ENCODE results near the gene PLCH1. TPM values are rescaled to one million over a fixed set of nuclear protein-coding genes. Genes with fewer than 3 reads are reported as not detected.
A peak's percentile ranks its signal among the peaks of the same experiment; 100 is the strongest.

The PLCH1 gene
- total and polyA plus RNA-seq, 2 of the 13 experiments (the other 11 are each of a cell fraction or from before 2014, with no cell fraction given), result 2.0 to 3.0 TPM

DNA sequence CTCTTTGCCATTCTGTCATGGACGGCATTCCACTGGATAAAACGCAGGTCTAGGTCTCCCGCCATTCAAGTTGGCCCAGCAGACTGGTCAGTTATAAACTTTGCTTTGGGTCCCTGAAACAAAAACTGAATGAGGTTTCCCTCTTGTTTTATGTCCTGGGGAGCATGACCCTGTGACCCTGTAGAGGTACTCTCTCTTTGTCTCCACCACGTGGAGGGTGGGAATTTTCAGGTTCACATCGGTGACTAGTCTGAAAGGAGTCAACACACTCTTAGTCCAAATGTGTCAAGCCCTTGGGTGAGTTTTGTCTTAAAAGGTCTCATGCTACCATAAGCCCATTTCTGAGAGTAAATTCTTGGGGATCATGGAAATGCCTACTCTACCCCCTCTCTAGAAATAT is 139.9 kb downstream of the PLCH1 start:
- POLR2A ChIA-PET, result interaction anchor here (0.8 to 1.2 kb wide), 5 partner anchors 9 to 68 kb away, joined by 3 to 17 read pairs (median 3); no protein-coding TSS in a partner anchor
- H4K20me1 ChIP-seq (ENCODE audit: insufficient read depth, low read length), result no peaks in the 10 kb centered on the region
- no peak overlapping the region for H3K9ac ChIP-seq (ENCODE audit: insufficient read depth, low read depth, low read length)
- peak overlapping the region; percentile 82 for H3K27ac ChIP-seq (ENCODE audit: extremely low read length, insufficient read depth, low read length)
- no peaks in the 10 kb centered on the region for H3K27me3 ChIP-seq (ENCODE audit: control insufficient read depth in 1 of 2, insufficient read depth in 2 of 2, low read length in 2 of 2)
- H3K79me2 ChIP-seq (ENCODE audit: insufficient read depth, low read length), result no peaks in the 10 kb centered on the region
- H3K4me2 ChIP-seq (ENCODE audit: low read depth, low read length), result peak overlapping the region; percentile 60
- DNase-seq (ENCODE audit: low spot score), result no peak
- WGBS (ENCODE audit: low lambda C conversion rate), result 70% methylated on average over 5 of the region's 5 CpGs
- ATAC-seq, result no peak
- peaks cover 69% of the 10 kb centered on the region for H3K4me1 ChIP-seq (ENCODE audit: insufficient read depth, low read length)
- FAIRE-seq, result no peak
- H3K4me3 ChIP-seq (replicated peaks in 1 of 3; ENCODE audit: insufficient read depth in 1 of 3, low read depth in 2 of 3, low read length in 3 of 3), result no peak overlapping the region
- no peak overlapping the region for H2AFZ ChIP-seq (ENCODE audit: low read length)
- intact Hi-C loops (cut with micrococcal nuclease; ENCODE audit: unreplicated experiment), result no loop called here
- H3K9me3 ChIP-seq (ENCODE audit: low read length), result no peaks in the 10 kb centered on the region
- no peaks in the 10 kb centered on the region for H3K36me3 ChIP-seq (replicated peaks in 1 of 2; ENCODE audit: control insufficient read depth in 1 of 2, insufficient read depth in 2 of 2, low read length in 2 of 2)
- no TSS peak for BruUV-seq (replicated peaks)
- in situ Hi-C loops (cut with HindIII; ENCODE audit: extremely low pct_ligation_motif_present, low pct_unique_long_range_greater_than_20kb), result no loop called here
- CTCF ChIA-PET (ENCODE audit: low intra/inter-chr PET ratio, low total read pairs), result no interaction called here
- 0 out of 2 replicates have a peak, but pooled peaks have one; percentile 12 for TF ChIP-seq NCOA2 (CRISPR knock-in tag; IDR thresholded peaks at IDR 0.05)
- TF ChIP-seq HIVEP1 (CRISPR knock-in tag; IDR thresholded peaks at IDR 0.05), result no peak
- TF ChIP-seq, protein P1, sequence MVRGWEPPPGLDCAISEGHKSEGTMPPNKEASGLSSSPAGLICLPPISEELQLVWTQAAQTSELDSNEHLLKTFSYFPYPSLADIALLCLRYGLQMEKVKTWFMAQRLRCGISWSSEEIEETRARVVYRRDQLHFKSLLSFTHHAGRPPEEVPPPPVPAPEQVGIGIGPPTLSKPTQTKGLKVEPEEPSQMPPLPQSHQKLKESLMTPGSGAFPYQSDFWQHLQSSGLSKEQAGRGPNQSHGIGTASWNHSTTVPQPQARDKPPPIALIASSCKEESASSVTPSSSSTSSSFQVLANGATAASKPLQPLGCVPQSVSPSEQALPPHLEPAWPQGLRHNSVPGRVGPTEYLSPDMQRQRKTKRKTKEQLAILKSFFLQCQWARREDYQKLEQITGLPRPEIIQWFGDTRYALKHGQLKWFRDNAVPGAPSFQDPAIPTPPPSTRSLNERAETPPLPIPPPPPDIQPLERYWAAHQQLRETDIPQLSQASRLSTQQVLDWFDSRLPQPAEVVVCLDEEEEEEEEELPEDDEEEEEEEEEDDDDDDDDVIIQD (CRISPR knock-in tag; IDR thresholded peaks at IDR 0.05; ENCODE audit: low read depth), result peak; percentile 22; the same call in 1 of the 2 replicates
- TF ChIP-seq, protein P2, sequence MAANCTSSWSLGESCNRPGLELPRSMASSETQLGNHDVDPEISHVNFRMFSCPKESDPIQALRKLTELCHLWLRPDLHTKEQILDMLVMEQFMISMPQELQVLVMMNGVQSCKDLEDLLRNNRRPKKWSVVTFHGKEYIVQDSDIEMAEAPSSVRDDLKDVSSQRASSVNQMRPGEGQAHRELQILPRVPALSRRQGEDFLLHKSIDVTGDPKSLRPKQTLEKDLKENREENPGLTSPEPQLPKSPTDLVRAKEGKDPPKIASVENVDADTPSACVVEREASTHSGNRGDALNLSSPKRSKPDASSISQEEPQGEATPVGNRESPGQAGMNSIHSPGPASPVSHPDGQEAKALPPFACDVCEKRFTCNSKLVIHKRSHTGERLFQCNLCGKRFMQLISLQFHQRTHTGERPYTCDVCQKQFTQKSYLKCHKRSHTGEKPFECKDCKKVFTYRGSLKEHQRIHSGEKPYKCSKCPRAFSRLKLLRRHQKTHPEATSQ (CRISPR knock-in tag; IDR thresholded peaks at IDR 0.05; ENCODE audit: borderline replicate concordance), result no peak
- TF ChIP-seq TEAD3 (CRISPR knock-in tag; optimal IDR thresholded peaks at IDR 0.05; ENCODE audit: borderline replicate concordance), result peak; percentile 25
- no peak for TF ChIP-seq SMAD1 (CRISPR knock-in tag; IDR thresholded peaks at IDR 0.05; ENCODE audit: borderline replicate concordance, low read depth)
- TF ChIP-seq HDAC2 (CRISPR knock-in tag; IDR thresholded peaks at IDR 0.05), result no peak
- TF ChIP-seq SNRNP70 (IDR thresholded peaks at IDR 0.05; ENCODE audit: low read depth, low read length), result no peak
- 0 out of 2 replicates have a peak, but pooled peaks have one; percentile 40 for TF ChIP-seq ZNF607 (CRISPR knock-in tag; IDR thresholded peaks at IDR 0.05; ENCODE audit: borderline replicate concordance)
- TF ChIP-seq, protein P3, sequence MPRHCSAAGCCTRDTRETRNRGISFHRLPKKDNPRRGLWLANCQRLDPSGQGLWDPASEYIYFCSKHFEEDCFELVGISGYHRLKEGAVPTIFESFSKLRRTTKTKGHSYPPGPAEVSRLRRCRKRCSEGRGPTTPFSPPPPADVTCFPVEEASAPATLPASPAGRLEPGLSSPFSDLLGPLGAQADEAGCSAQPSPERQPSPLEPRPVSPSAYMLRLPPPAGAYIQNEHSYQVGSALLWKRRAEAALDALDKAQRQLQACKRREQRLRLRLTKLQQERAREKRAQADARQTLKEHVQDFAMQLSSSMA (CRISPR knock-in tag; IDR thresholded peaks at IDR 0.05), result no peak
- TF ChIP-seq, protein P4, sequence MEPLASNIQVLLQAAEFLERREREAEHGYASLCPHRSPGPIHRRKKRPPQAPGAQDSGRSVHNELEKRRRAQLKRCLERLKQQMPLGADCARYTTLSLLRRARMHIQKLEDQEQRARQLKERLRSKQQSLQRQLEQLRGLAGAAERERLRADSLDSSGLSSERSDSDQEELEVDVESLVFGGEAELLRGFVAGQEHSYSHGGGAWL (CRISPR knock-in tag; IDR thresholded peaks at IDR 0.05), result no peak
- 0 out of 2 replicates have a peak, but pooled peaks have one; percentile 33 for TF ChIP-seq ZNF501 (CRISPR knock-in tag; IDR thresholded peaks at IDR 0.05)
- peak; percentile 26; the same call in 1 of the 2 replicates for TF ChIP-seq NR2F6 (IDR thresholded peaks at IDR 0.05)
- peak; percentile 44; the same call in 1 of the 2 replicates for TF ChIP-seq NR2F6 (CRISPR knock-in tag; IDR thresholded peaks at IDR 0.05)
- TF ChIP-seq, protein P5, sequence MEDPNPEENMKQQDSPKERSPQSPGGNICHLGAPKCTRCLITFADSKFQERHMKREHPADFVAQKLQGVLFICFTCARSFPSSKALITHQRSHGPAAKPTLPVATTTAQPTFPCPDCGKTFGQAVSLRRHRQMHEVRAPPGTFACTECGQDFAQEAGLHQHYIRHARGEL (CRISPR knock-in tag; IDR thresholded peaks at IDR 0.05), result peak; percentile 77; the same call in 1 of the 2 replicates
- no peak for TF ChIP-seq ZNF773 (CRISPR knock-in tag; IDR thresholded peaks at IDR 0.05; ENCODE audit: borderline replicate concordance)
- TF ChIP-seq KDM1A (CRISPR knock-in tag; IDR thresholded peaks at IDR 0.05), result no peak
- TF ChIP-seq, protein P6, sequence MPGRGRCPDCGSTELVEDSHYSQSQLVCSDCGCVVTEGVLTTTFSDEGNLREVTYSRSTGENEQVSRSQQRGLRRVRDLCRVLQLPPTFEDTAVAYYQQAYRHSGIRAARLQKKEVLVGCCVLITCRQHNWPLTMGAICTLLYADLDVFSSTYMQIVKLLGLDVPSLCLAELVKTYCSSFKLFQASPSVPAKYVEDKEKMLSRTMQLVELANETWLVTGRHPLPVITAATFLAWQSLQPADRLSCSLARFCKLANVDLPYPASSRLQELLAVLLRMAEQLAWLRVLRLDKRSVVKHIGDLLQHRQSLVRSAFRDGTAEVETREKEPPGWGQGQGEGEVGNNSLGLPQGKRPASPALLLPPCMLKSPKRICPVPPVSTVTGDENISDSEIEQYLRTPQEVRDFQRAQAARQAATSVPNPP (CRISPR knock-in tag; IDR thresholded peaks at IDR 0.05), result no peak
- TF ChIP-seq, protein P7, sequence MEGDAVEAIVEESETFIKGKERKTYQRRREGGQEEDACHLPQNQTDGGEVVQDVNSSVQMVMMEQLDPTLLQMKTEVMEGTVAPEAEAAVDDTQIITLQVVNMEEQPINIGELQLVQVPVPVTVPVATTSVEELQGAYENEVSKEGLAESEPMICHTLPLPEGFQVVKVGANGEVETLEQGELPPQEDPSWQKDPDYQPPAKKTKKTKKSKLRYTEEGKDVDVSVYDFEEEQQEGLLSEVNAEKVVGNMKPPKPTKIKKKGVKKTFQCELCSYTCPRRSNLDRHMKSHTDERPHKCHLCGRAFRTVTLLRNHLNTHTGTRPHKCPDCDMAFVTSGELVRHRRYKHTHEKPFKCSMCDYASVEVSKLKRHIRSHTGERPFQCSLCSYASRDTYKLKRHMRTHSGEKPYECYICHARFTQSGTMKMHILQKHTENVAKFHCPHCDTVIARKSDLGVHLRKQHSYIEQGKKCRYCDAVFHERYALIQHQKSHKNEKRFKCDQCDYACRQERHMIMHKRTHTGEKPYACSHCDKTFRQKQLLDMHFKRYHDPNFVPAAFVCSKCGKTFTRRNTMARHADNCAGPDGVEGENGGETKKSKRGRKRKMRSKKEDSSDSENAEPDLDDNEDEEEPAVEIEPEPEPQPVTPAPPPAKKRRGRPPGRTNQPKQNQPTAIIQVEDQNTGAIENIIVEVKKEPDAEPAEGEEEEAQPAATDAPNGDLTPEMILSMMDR (CRISPR knock-in tag; IDR thresholded peaks at IDR 0.05), result peak; percentile 18; the same call in 1 of the 2 replicates

Data from HepG2 (cell line).